ENCODE results near the gene CSH2. TPM values are rescaled to one million over a fixed set of nuclear protein-coding genes. Genes with fewer than 3 reads are reported as not detected.
"Not testable (repeated sequence)": the region's sequence is repeated elsewhere in the genome, so short reads cannot be mapped to it uniquely, and the experiment has no call there.

Gene CSH2
- total and polyA plus RNA-seq, 3 experiments from 2014 or later = not detected

- Histone ChIP-seq H3K9me3 (ENCODE audit: low read length) (no peaks in the 10 kb centered on the region), H3K4me3 (ENCODE audit: low read length) (no peak overlapping the region), H3K4me1 (ENCODE audit: insufficient read depth, low read length) (peaks cover 18% of the 10 kb centered on the region), H3K27ac (ENCODE audit: low read depth, low read length) (no peak overlapping the region), H3K27me3 (ENCODE audit: insufficient read depth, low read length, poor library complexity, severe bottlenecking) (no peaks in the 10 kb centered on the region), H3K36me3 (ENCODE audit: insufficient read depth, low read length) (no peaks in the 10 kb centered on the region)
- Mint-ChIP-seq H3K4me3 (peak overlapping the region; percentile 37 to 84 (median 61)), H3K27me3 (peaks cover 0 to 2% of the 10 kb centered on the region in 2 donors), H3K4me1 (peaks cover 18 to 23% (median 21%) of the 10 kb centered on the region in 3 donors), H3K36me3 (peaks cover 0 to 2% (median 0%) of the 10 kb centered on the region in 3 donors), H3K27ac (peak overlapping the region in 7 of 8 donors; percentile 5 to 90 (median 67)), H3K9me3 (no peaks in the 10 kb centered on the region)
- CTCF ChIA-PET = interaction anchor here (1.1 to 3.6 kb wide), 6 partner anchors 9 to 195 kb away, joined by 3 to 37 read pairs (median 10); partner anchors contain the start of genes CCDC47, FTSJ3 and PSMC5
- POLR2A ChIA-PET = interaction anchor here (0.6 to 1.0 kb wide), 2 partner anchors 298 to 365 kb away, joined by 3 read pairs; no protein-coding TSS in a partner anchor
- no peak for DNase-seq
These were observed 25.8 kb downstream of the CSH2 start for GRCh38 chr17:63847525-63848249.

GRCh38 chr17:63845509-63845908 is 28.0 kb downstream of the CSH2 start:
- Histone ChIP-seq H3K27me3 (ENCODE audit: insufficient read depth, low read length, poor library complexity, severe bottlenecking) (no peaks in the 10 kb centered on the region), H3K4me1 (ENCODE audit: insufficient read depth, low read length) (peaks cover 29% of the 10 kb centered on the region), H3K36me3 (ENCODE audit: insufficient read depth, low read length) (no peaks in the 10 kb centered on the region), H3K4me3 (ENCODE audit: low read length) (no peak overlapping the region), H3K9me3 (ENCODE audit: low read length) (no peaks in the 10 kb centered on the region), H3K27ac (ENCODE audit: low read depth, low read length) (no peak overlapping the region)
- Mint-ChIP-seq H3K9me3 (no peaks in the 10 kb centered on the region), H3K36me3 (peaks cover 0 to 12% (median 0%) of the 10 kb centered on the region in 3 donors), H3K27ac (peak overlapping the region in 1 of 8 donors; percentile 97), H3K4me3 (peak overlapping the region in 1 of 7 donors; percentile 89), H3K27me3 (peaks cover 0 to 2% of the 10 kb centered on the region in 2 donors), H3K4me1 (peaks cover 29 to 40% (median 36%) of the 10 kb centered on the region in 3 donors)
- CTCF ChIA-PET = no interaction called here
- POLR2A ChIA-PET = no interaction called here
- no peak for DNase-seq

- CTCF ChIA-PET = interaction anchor here (0.9 to 6.8 kb wide), 3 partner anchors 9 to 176 kb away, joined by 4 to 48 read pairs (median 8); partner anchors contain the start of genes FTSJ3, ICAM2 and PSMC5
- DNase-seq = no peak
- Histone ChIP-seq H3K27me3 (ENCODE audit: insufficient read depth, low read length, poor library complexity, severe bottlenecking) (no peaks in the 10 kb centered on the region), H3K36me3 (ENCODE audit: insufficient read depth, low read length) (no peaks in the 10 kb centered on the region), H3K4me3 (ENCODE audit: low read length) (peak overlapping the region; percentile 83), H3K27ac (ENCODE audit: low read depth, low read length) (peak overlapping the region; percentile 71), H3K9me3 (ENCODE audit: low read length) (no peaks in the 10 kb centered on the region), H3K4me1 (ENCODE audit: insufficient read depth, low read length) (peaks cover 41% of the 10 kb centered on the region)
- POLR2A ChIA-PET = interaction anchor here (0.6 to 6.9 kb wide), 10 partner anchors 15 to 664 kb away, joined by 3 to 73 read pairs (median 6); partner anchors contain the start of genes CCDC47, DDX42, FTSJ3 and LIMD2
- Mint-ChIP-seq H3K27me3 (no peaks in the 10 kb centered on the region), H3K4me3 (peak overlapping the region; percentile 85 to 95 (median 88)), H3K27ac (peak overlapping the region; percentile 85 to 97 (median 90)), H3K36me3 (peaks cover 0 to 14% (median 0%) of the 10 kb centered on the region in 3 donors), H3K9me3 (no peaks in the 10 kb centered on the region), H3K4me1 (peaks cover 36 to 45% (median 44%) of the 10 kb centered on the region in 3 donors)
These were observed 29.4 kb downstream of the CSH2 start for GRCh38 chr17:63843910-63844677.

- H3K27ac ChIP-seq (ENCODE audit: low read depth, low read length) = peak overlapping the region; percentile 71
- ChIA-PET POLR2A (interaction anchor here (0.6 to 6.9 kb wide), 13 partner anchors 14 to 664 kb away, joined by 3 to 73 read pairs (median 6); partner anchors contain the start of genes CCDC47, DDX42, FTSJ3 and LIMD2), CTCF (interaction anchor here (0.9 to 6.8 kb wide), 3 partner anchors 8 to 177 kb away, joined by 4 to 48 read pairs (median 8); partner anchors contain the start of genes FTSJ3, ICAM2 and PSMC5)
- not testable (repeated sequence) for H3K27me3 ChIP-seq (ENCODE audit: insufficient read depth, low read length, poor library complexity, severe bottlenecking); H3K9me3 ChIP-seq (ENCODE audit: low read length); H3K36me3 ChIP-seq (ENCODE audit: insufficient read depth, low read length); H3K9me3 Mint-ChIP-seq; H3K27me3 Mint-ChIP-seq
- peak in 3 of 5 donors; percentile 23 to 40 (median 32) for DNase-seq
- peak overlapping the region; percentile 85 to 95 (median 88) for H3K4me3 Mint-ChIP-seq
- peak overlapping the region; percentile 85 to 97 (median 90) for H3K27ac Mint-ChIP-seq
- H3K4me1 ChIP-seq (ENCODE audit: insufficient read depth, low read length) = peaks cover 43% of the 10 kb centered on the region
- peak overlapping the region; percentile 83 for H3K4me3 ChIP-seq (ENCODE audit: low read length)
- peaks cover 37 to 47% (median 46%) of the 10 kb centered on the region in 3 donors for H3K4me1 Mint-ChIP-seq
- peaks cover 0 to 14% (median 0%) of the 10 kb centered on the region in 3 donors for H3K36me3 Mint-ChIP-seq
These were observed 30.0 kb downstream of the CSH2 start for GRCh38 chr17:63843387-63843888.

- H3K36me3 Mint-ChIP-seq = peaks cover 0 to 14% (median 0%) of the 10 kb centered on the region in 3 donors
- H3K27ac Mint-ChIP-seq = peak within 1 kb of the TSS; percentile 85 to 97 (median 94)
- DNase-seq = peak; percentile 97 to 100 (median 98)
- H3K9me3 Mint-ChIP-seq = no peaks in the 10 kb centered on the region
- no peaks in the 10 kb centered on the region for H3K27me3 Mint-ChIP-seq
- ChIA-PET POLR2A (interaction anchor here (0.6 to 6.9 kb wide), 12 partner anchors 13 to 665 kb away, joined by 3 to 73 read pairs (median 6); partner anchors contain the start of genes CCDC47, DDX42, FTSJ3 and MAP3K3), CTCF (interaction anchor here (0.9 to 6.8 kb wide), 3 partner anchors 8 to 178 kb away, joined by 4 to 48 read pairs (median 8); partner anchors contain the start of genes FTSJ3, ICAM2 and PSMC5)
- no peaks in the 10 kb centered on the region for H3K9me3 ChIP-seq (ENCODE audit: low read length)
- H3K4me1 ChIP-seq (ENCODE audit: insufficient read depth, low read length) = peaks cover 44% of the 10 kb centered on the region
- H3K27me3 ChIP-seq (ENCODE audit: insufficient read depth, low read length, poor library complexity, severe bottlenecking) = no peaks in the 10 kb centered on the region
- H3K4me3 Mint-ChIP-seq = peak within 1 kb of the TSS; percentile 91 to 97 (median 94)
- peak within 1 kb of the TSS; percentile 88 for H3K27ac ChIP-seq (ENCODE audit: low read depth, low read length)
- no peaks in the 10 kb centered on the region for H3K36me3 ChIP-seq (ENCODE audit: insufficient read depth, low read length)
- H3K4me3 ChIP-seq (ENCODE audit: low read length) = peak within 1 kb of the TSS; percentile 83
- peaks cover 36 to 47% (median 47%) of the 10 kb centered on the region in 3 donors for H3K4me1 Mint-ChIP-seq
These were observed 30.7 kb downstream of the CSH2 start, which contains the start of gene SMARCD2 for GRCh38 chr17:63842540-63843386. Gene SMARCD2 (minus strand): TSS chr17:63842685. CDS start chr17:63842674, 11 bp downstream.

- POLR2A ChIA-PET = interaction anchor here (0.9 to 6.9 kb wide), 3 partner anchors 13 to 147 kb away, joined by 4 to 73 read pairs (median 4); partner anchors contain the start of genes CCDC47, DDX42, FTSJ3 and PSMC5
- peaks cover 44% of the 10 kb centered on the region for H3K4me1 ChIP-seq (ENCODE audit: insufficient read depth, low read length)
These were observed 31.3 kb downstream of the CSH2 start for GRCh38 chr17:63842173-63842539.

More at GRCh38 chr17:63842173-63842539, 31.3 kb downstream of the CSH2 start:
- Mint-ChIP-seq H3K27me3 (no peaks in the 10 kb centered on the region), H3K4me3 (peak overlapping the region; percentile 91 to 97 (median 94)), H3K4me1 (peaks cover 34 to 47% (median 46%) of the 10 kb centered on the region in 3 donors), H3K36me3 (peaks cover 0 to 15% (median 0%) of the 10 kb centered on the region in 3 donors), H3K27ac (peak overlapping the region; percentile 84 to 97 (median 94)), H3K9me3 (no peaks in the 10 kb centered on the region)
- peak overlapping the region; percentile 88 for H3K27ac ChIP-seq (ENCODE audit: low read depth, low read length)
- no peaks in the 10 kb centered on the region for H3K36me3 ChIP-seq (ENCODE audit: insufficient read depth, low read length)
- H3K9me3 ChIP-seq (ENCODE audit: low read length) = no peaks in the 10 kb centered on the region
- peak in 1 of 5 donors; percentile 59 for DNase-seq
- H3K4me3 ChIP-seq (ENCODE audit: low read length) = peak overlapping the region; percentile 69
- no peaks in the 10 kb centered on the region for H3K27me3 ChIP-seq (ENCODE audit: insufficient read depth, low read length, poor library complexity, severe bottlenecking)
- CTCF ChIA-PET = interaction anchor here (1.4 to 6.8 kb wide), 2 partner anchors 9 to 14 kb away, joined by 5 to 48 read pairs; partner anchors contain the start of genes FTSJ3 and PSMC5

All from CD8-positive, alpha-beta memory T cell (primary cell).